GM12892 (cell line): ENCODE results near the gene FKBP3.

Experiments used
- POLR2AphosphoS5 ChIP-seq: IDR thresholded peaks from 2 replicates; pipeline ENCODE4 v1.6.1; 2011; ENCODE audit warnings: low read depth, low read length, control low read depth
- TAF1 ChIP-seq: IDR thresholded peaks from 2 replicates; pipeline ENCODE4 v1.6.1; 2011; ENCODE audit warnings: low read depth, mild to moderate bottlenecking, control low read depth, low read length, borderline replicate concordance

GRCh38 chr14:45084946-45085346 is 49.3 kb downstream of the FKBP3 start:
- TF ChIP-seq TAF1 (no peak), POLR2AphosphoS5 (no peak)
